ENCODE results near the gene BRPF3. TPM values are rescaled to one million over a fixed set of nuclear protein-coding genes. Genes with fewer than 3 reads are reported as not detected.

BRPF3 gene
- total and polyA plus RNA-seq, 2 of the 13 experiments (the other 11 are each of a cell fraction or from before 2014, with no cell fraction given), result 12.3 to 22.9 TPM

DNA sequence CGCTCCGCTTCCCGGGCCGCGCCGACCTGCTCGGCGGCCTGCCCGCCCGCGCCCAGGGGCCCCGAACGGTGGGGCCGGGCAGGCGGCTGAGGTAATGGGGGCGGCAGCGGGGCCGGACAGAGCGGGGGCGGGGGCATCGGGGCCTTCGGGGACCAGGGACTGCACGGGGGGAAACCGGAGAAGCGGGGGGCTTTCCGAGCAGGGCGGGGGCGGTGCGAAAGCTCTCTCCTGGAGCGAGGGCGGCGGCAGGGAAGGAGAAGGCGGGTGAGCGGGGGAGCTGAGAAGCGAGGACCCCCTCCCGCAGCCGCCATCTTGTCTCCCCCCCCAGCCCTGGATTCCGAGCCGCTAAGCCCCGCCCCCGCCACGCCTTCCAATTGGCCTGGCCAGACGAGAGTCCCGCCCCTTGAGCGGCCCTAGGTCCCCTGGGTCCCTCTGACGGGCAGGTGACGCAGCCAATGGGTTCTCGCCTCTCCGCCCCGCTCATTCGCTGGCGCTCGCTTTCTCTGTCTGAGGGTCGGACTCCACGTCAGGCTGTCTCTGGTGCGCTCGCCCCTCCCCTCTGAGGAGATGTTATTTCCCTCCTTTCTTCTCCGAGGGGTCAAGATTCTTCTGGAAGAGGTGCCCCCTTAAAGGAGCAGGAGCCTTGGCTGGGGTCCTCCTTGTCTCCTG is 470 bp downstream of the BRPF3 start (continued):
- TF ChIP-seq MED1 (CRISPR knock-in tag; IDR thresholded peaks at IDR 0.05) (peak; percentile 59), ZNF772 (CRISPR knock-in tag; IDR thresholded peaks at IDR 0.05) (no peak), ZNF33A (CRISPR knock-in tag; IDR thresholded peaks at IDR 0.05; ENCODE audit: borderline replicate concordance) (no peak), EP300 (IDR thresholded peaks at IDR 0.05; ENCODE audit: low read depth in 2 of 2, low read length in 2 of 2) (no peak), EP300 (CRISPR knock-in tag; IDR thresholded peaks at IDR 0.05; ENCODE audit: borderline replicate concordance) (no peak), SP1 (IDR thresholded peaks at IDR 0.05) (no peak), SP1 (CRISPR knock-in tag; IDR thresholded peaks at IDR 0.05) (peak; percentile 84), CHD2 (IDR thresholded peaks at IDR 0.05; ENCODE audit: low read depth, low read length) (peak; percentile 52; the same call in 1 of the 2 replicates), ZNF703 (CRISPR knock-in tag; IDR thresholded peaks at IDR 0.05; ENCODE audit: borderline replicate concordance) (no peak), CBX2 (IDR thresholded peaks at IDR 0.05; ENCODE audit: low read depth, low read length) (no peak), CBX2 (CRISPR knock-in tag; IDR thresholded peaks at IDR 0.05; ENCODE audit: low read depth) (no peak), MZF1 (CRISPR knock-in tag; IDR thresholded peaks at IDR 0.05; ENCODE audit: borderline replicate concordance) (no peak), ZFP36L1 (CRISPR knock-in tag; IDR thresholded peaks at IDR 0.05) (no peak), RFXANK (CRISPR knock-in tag; IDR thresholded peaks at IDR 0.05) (no peak), ZNF292 (CRISPR knock-in tag; IDR thresholded peaks at IDR 0.05; ENCODE audit: borderline replicate concordance, low read depth) (no peak), NFE2L1 (CRISPR knock-in tag; IDR thresholded peaks at IDR 0.05; ENCODE audit: borderline replicate concordance) (no peak), ZNF776 (CRISPR knock-in tag; IDR thresholded peaks at IDR 0.05) (no peak), HMGA1 (CRISPR knock-in tag; conservative IDR thresholded peaks at IDR 0.05) (no peak), ZNF672 (CRISPR knock-in tag; IDR thresholded peaks at IDR 0.05) (no peak), LCORL (IDR thresholded peaks at IDR 0.05) (no peak), LCORL (CRISPR knock-in tag; IDR thresholded peaks at IDR 0.05) (no peak), FOXO1 (CRISPR knock-in tag; IDR thresholded peaks at IDR 0.05) (no peak)
- TF ChIP-seq, protein P1, sequence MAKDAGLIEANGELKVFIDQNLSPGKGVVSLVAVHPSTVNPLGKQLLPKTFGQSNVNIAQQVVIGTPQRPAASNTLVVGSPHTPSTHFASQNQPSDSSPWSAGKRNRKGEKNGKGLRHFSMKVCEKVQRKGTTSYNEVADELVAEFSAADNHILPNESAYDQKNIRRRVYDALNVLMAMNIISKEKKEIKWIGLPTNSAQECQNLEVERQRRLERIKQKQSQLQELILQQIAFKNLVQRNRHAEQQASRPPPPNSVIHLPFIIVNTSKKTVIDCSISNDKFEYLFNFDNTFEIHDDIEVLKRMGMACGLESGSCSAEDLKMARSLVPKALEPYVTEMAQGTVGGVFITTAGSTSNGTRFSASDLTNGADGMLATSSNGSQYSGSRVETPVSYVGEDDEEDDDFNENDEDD (CRISPR knock-in tag; IDR thresholded peaks at IDR 0.05; ENCODE audit: borderline replicate concordance), result peak; percentile 48
- TF ChIP-seq, protein P2, sequence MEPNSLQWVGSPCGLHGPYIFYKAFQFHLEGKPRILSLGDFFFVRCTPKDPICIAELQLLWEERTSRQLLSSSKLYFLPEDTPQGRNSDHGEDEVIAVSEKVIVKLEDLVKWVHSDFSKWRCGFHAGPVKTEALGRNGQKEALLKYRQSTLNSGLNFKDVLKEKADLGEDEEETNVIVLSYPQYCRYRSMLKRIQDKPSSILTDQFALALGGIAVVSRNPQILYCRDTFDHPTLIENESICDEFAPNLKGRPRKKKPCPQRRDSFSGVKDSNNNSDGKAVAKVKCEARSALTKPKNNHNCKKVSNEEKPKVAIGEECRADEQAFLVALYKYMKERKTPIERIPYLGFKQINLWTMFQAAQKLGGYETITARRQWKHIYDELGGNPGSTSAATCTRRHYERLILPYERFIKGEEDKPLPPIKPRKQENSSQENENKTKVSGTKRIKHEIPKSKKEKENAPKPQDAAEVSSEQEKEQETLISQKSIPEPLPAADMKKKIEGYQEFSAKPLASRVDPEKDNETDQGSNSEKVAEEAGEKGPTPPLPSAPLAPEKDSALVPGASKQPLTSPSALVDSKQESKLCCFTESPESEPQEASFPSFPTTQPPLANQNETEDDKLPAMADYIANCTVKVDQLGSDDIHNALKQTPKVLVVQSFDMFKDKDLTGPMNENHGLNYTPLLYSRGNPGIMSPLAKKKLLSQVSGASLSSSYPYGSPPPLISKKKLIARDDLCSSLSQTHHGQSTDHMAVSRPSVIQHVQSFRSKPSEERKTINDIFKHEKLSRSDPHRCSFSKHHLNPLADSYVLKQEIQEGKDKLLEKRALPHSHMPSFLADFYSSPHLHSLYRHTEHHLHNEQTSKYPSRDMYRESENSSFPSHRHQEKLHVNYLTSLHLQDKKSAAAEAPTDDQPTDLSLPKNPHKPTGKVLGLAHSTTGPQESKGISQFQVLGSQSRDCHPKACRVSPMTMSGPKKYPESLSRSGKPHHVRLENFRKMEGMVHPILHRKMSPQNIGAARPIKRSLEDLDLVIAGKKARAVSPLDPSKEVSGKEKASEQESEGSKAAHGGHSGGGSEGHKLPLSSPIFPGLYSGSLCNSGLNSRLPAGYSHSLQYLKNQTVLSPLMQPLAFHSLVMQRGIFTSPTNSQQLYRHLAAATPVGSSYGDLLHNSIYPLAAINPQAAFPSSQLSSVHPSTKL (CRISPR knock-in tag; IDR thresholded peaks at IDR 0.05), result no peak
- TF ChIP-seq, protein P3, sequence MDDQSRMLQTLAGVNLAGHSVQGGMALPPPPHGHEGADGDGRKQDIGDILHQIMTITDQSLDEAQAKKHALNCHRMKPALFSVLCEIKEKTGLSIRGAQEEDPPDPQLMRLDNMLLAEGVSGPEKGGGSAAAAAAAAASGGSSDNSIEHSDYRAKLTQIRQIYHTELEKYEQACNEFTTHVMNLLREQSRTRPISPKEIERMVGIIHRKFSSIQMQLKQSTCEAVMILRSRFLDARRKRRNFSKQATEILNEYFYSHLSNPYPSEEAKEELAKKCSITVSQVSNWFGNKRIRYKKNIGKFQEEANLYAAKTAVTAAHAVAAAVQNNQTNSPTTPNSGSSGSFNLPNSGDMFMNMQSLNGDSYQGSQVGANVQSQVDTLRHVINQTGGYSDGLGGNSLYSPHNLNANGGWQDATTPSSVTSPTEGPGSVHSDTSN (CRISPR knock-in tag; IDR thresholded peaks at IDR 0.05; ENCODE audit: borderline replicate concordance), result peak; percentile 94; the same call in 1 of the 2 replicates
- TF ChIP-seq, protein P4, sequence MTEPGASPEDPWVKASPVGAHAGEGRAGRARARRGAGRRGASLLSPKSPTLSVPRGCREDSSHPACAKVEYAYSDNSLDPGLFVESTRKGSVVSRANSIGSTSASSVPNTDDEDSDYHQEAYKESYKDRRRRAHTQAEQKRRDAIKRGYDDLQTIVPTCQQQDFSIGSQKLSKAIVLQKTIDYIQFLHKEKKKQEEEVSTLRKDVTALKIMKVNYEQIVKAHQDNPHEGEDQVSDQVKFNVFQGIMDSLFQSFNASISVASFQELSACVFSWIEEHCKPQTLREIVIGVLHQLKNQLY (CRISPR knock-in tag; IDR thresholded peaks at IDR 0.05), result no peak

Measured in HepG2 (cell line).